HG03097 (cell line): ENCODE data around the gene FGF1.

ENCODE experiments used
- ATAC-seq: cut with Tn5 transposase; IDR thresholded peaks from one replicate; pipeline ENCODE4 v1.9.1; 2021; ENCODE audit not compliant: unreplicated experiment, low FRiP score

Gene FGF1

GRCh38 chr5:142547445-142548380 is 138.2 kb downstream of the FGF1 start:
- no peak for ATAC-seq

- ATAC-seq = no peak
These were observed 140.1 kb downstream of the FGF1 start for GRCh38 chr5:142545650-142546322.

- ATAC-seq = no peak
These were observed 140.8 kb downstream of the FGF1 start for GRCh38 chr5:142544946-142545649.

- ATAC-seq = no peak
These were observed 141.7 kb downstream of the FGF1 start for GRCh38 chr5:142544071-142544753.

- ATAC-seq = no peak
These were observed 143.0 kb downstream of the FGF1 start for GRCh38 chr5:142542906-142543305.
